ENCODE results near the gene SLC30A1.

The SLC30A1 gene

GRCh38 chr1:211522804-211523203 is 56.2 kb downstream of the SLC30A1 start:
- no peak for DNase-seq (ENCODE audit: low spot score)

All from Ammon's horn (tissue), 1 donor.